Measurements from ENCODE around the gene TMEM273. TPM values are rescaled to one million over a fixed set of nuclear protein-coding genes. Genes with fewer than 3 reads are reported as not detected.

The TMEM273 gene
- total and polyA plus RNA-seq, 10 of the 15 experiments (the other 5 are each of a cell fraction or from before 2014, with no cell fraction given): 10.3 to 46.3 (median 26.4) TPM

DNA sequence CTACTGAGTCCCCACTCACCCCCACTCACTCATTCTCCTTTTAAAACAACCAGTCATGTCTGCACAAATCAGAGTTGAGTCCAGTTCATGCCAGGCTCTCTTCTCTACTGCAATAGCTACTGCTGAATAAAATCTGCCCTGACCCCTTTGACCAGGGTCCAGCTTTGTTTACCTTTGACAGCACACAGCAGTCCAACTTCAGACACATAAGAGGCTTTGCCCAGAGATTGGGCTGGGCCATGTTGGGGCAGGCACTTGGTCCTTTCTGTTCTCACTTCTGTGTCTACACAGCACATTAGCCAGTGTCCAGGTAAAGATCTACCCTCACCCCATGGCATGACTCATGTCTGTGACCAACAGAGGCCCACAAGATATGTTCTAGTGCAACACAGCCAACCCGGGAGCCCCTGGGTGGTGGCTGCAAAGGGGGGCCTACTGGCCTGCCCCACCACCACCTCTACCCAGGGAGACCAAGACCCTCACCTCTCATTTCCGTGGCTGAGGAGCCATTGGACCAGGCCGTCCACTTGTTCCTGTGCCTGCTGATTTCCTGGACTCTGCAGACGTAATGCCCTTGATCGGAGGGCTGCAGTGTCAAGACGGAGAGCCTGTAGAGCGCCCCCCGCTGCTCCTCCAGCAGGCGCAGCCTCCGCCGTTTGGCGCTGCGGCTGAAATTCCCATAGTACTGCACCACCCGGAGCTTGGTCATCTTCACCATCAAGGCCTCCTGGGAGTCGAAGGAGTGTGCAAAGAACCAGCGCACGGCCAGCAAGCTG, 80.9 kb downstream of the TMEM273 start:
- DNase-seq (ENCODE audit: low read depth, low spot score) (no peak), ATAC-seq (no peak), FAIRE-seq (no peak)
- intact Hi-C loops (cut with micrococcal nuclease; ENCODE audit: unreplicated experiment): no loop called here
- in situ Hi-C loops (cut with MboI): no loop called here
- Histone ChIP-seq H3K4me2 (ENCODE audit: control insufficient read depth, insufficient read depth) (no peak overlapping the region), H3K4me1 (ENCODE audit: control insufficient read depth, insufficient read depth, low read length) (no peaks in the 10 kb centered on the region), H3K27me3 (replicated peaks in 1 of 2; ENCODE audit: control insufficient read depth in 2 of 2, insufficient read depth in 2 of 2, low read length in 1 of 2) (no peaks in the 10 kb centered on the region; a peak in 1 of 4 replicates), H3K27ac (ENCODE audit: control insufficient read depth, insufficient read depth) (no peak overlapping the region), H3K36me3 (ENCODE audit: control insufficient read depth in 2 of 2, insufficient read depth in 2 of 2, low read length in 1 of 2) (no peaks in the 10 kb centered on the region), H3K79me2 (ENCODE audit: control insufficient read depth, insufficient read depth, low read length) (no peaks in the 10 kb centered on the region), H2AFZ (ENCODE audit: control insufficient read depth, low read depth, low read length) (no peak overlapping the region), H3K4me3 (no peak overlapping the region), H3K9me3 (replicated peaks; ENCODE audit: control insufficient read depth, insufficient read depth, low read length) (no peaks in the 10 kb centered on the region), H4K20me1 (ENCODE audit: control insufficient read depth, insufficient read depth) (no peaks in the 10 kb centered on the region), H3K9ac (ENCODE audit: control insufficient read depth, insufficient read depth, low read length) (no peak overlapping the region)
- ChIA-PET RAD21 (ENCODE audit: unreplicated experiment) (no interaction called here), CTCF (no interaction called here), POLR2A (no interaction called here), SMC1A (ENCODE audit: uncharacterized antibody, unreplicated experiment) (no interaction called here)
- no TSS peak for BruUV-seq (replicated peaks)
- 69% methylated on average over 17 of the region's 17 CpGs for WGBS (ENCODE audit: insufficient coverage, insufficient replicate concordance, low lambda C conversion rate, missing lambda C conversion rate)
- TF ChIP-seq NFYA (IDR thresholded peaks at IDR 0.05; ENCODE audit: borderline replicate concordance, low read depth, low read length) (no peak), ZNF24 (IDR thresholded peaks at IDR 0.05) (no peak), NR2C2 (IDR thresholded peaks at IDR 0.05; ENCODE audit: borderline replicate concordance, control insufficient read depth, insufficient read length, low read depth) (no peak), ZNF217 (IDR thresholded peaks at IDR 0.05) (no peak), YBX1 (IDR thresholded peaks at IDR 0.05) (no peak), ASH2L (IDR thresholded peaks at IDR 0.05; ENCODE audit: borderline replicate concordance, low read depth) (no peak), GABPA (IDR thresholded peaks at IDR 0.05; ENCODE audit: low read depth) (no peak), BMI1 (IDR thresholded peaks at IDR 0.05; ENCODE audit: borderline replicate concordance) (no peak), KLF5 (IDR thresholded peaks at IDR 0.05; ENCODE audit: partially characterized antibody) (no peak), GATAD2B (conservative IDR thresholded peaks at IDR 0.05; ENCODE audit: low read depth) (no peak)
- TF ChIP-seq, protein P1, sequence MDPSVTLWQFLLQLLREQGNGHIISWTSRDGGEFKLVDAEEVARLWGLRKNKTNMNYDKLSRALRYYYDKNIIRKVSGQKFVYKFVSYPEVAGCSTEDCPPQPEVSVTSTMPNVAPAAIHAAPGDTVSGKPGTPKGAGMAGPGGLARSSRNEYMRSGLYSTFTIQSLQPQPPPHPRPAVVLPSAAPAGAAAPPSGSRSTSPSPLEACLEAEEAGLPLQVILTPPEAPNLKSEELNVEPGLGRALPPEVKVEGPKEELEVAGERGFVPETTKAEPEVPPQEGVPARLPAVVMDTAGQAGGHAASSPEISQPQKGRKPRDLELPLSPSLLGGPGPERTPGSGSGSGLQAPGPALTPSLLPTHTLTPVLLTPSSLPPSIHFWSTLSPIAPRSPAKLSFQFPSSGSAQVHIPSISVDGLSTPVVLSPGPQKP (IDR thresholded peaks at IDR 0.05; ENCODE audit: low read depth, low read length): no peak

Measured in GM12878 (cell line).